HG03103 (cell line): ENCODE measurements around the gene CNOT6L.
"Not testable (repeated sequence)": the region's sequence is repeated elsewhere in the genome, so short reads cannot be mapped to it uniquely, and the experiment has no call there.

Source experiments
- ATAC-seq: cut with Tn5 transposase; IDR thresholded peaks from one replicate; pipeline ENCODE4 v1.9.1; 2021; ENCODE audit warnings: low read depth; ENCODE audit not compliant: unreplicated experiment

The CNOT6L gene

GRCh38 chr4:77783895-77784294 is 35.3 kb downstream of the CNOT6L start:
- no peak for ATAC-seq

DNA sequence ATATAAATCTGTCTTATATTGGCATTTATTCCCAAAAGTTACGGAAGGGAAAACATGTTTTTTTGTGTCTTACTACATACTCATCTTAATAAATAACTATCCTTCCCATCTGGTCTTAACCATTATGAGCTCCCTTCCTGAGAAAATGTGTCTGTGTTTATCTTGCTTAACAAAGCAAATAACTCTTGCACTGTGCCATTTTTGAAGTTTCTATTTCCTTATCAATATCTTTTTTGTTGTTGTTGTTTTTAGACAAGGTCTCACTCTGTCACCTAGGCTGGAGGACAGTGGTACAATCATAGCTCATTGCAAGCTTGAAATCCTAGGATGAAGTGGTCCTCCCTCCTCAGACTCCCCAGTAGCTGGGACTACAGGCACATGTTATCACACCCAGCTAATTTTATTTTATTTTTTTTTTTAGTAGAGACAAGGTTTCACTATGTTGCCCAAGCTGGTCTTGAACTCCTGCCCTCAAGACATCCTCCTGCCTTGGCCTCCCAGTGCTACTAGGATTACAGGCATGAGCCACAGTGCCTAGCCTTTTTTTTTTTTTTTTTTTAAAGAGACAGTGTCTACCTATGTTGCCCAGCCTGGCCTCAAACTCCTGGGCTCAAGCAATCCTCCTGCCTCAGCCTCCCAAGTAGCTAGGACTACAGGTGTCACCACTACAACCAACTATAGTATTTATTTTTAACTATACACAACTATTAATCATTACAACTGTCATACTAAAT is 36.9 kb downstream of the CNOT6L start:
- no peak for ATAC-seq

- not testable (repeated sequence) for ATAC-seq
Measured at GRCh38 chr4:77780762-77781161, 38.4 kb downstream of the CNOT6L start.

GRCh38 chr4:77777135-77777807 is 41.9 kb downstream of the CNOT6L start:
- no peak for ATAC-seq

DNA sequence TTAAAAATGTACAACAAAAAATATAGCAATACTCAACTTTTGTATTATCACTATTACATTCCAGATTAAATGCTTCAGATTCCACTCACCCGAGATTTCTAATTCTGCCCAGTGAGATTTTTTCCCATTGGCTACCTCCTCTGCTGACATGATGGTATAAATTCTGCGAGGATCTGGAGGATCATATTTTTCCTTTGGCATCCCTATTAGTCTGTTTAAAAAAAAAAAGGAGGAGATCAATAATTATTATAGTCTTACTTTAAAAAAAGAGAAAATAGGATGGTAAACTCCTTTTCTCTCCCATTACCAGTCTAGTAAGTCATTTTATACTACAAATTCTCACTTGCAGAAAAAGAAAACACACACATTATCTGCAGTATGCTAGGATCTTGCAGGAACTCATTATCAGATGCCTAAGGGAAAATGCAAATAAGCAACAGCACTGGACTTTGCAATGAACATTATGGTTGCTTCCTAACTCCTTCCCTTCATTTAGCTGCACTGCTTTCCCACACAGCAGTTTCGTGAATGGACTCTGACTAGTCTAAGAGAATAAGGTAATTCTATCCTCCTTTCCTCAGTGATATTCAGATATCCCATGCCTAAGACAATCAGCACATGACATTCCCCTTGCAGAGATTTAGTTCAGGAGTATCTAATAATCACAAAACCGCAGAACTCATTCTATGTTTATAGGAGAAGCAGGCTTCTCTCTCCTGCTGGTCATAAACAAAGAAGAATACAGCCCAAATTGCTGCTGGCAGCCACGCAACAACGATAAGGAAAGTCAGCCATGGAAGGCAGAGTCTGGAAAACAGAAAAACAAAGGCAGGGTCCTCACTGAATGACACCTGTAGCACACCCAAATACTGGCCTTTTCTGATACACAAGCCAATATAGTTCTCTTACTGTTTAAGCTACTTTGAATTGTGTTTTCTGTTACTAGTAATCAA is 42.7 kb downstream of the CNOT6L start:
- no peak for ATAC-seq

GRCh38 chr4:77773101-77773500 is 46.1 kb downstream of the CNOT6L start:
- no peak for ATAC-seq

GRCh38 chr4:77771566-77771965 is 47.6 kb downstream of the CNOT6L start:
- ATAC-seq = no peak

- ATAC-seq = no peak
Measured at GRCh38 chr4:77765720-77766119, 53.4 kb downstream of the CNOT6L start.

DNA sequence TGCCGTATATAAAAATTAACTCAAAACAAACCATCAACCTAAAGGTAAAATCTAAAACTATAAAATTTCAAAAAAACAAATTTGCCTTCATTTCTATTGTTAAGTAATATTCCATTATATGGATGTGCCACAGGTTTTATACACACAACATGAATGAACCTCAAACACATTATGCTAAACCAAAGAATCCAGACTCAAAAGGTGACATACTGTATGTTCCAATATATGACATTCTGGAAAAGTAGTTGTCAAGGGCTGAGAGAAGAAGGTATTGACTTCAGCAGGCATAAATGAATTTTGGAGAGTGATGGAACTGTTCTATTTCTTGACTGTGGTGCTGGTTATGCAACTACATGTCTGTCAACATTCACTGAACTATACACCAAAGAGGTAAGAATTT is 56.6 kb downstream of the CNOT6L start:
- no peak for ATAC-seq

DNA sequence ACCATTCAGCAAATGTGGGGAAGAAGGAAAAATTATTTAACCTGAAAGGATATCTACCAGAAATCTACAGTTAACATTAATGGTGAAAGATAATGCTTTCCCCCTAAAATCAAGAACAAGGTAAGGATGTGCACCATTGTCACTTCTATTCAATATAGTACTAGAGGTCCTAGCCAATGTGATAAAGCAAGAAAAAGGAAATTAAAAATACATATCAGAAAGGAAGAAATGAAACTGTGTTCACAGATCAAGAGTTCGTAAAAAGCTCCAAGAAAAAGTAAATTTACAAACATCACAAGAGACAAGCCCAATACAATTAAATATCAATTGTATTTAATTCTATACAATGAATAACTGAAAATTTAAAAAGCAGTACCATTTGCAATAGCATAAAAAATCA is 57.6 kb downstream of the CNOT6L start:
- no peak for ATAC-seq

DNA sequence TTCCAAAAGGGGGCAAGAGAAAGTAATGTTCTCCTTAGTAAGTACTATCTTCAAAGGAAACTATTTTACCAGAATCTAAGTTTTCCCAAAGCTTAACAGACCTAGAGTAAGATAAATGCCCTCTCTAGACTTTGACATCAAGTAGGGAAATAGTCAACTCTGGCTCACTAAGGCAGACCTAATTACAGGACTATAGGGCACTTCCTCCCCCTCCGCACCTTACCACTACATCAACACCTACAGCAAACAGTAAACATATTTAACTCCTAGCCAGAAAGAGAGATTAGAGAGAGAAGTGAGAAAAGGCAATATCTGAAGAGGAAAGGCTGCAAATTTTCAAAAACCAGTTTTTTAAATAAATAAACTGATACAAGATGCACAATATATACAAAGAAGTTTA is 60.4 kb downstream of the CNOT6L start:
- no peak for ATAC-seq

DNA sequence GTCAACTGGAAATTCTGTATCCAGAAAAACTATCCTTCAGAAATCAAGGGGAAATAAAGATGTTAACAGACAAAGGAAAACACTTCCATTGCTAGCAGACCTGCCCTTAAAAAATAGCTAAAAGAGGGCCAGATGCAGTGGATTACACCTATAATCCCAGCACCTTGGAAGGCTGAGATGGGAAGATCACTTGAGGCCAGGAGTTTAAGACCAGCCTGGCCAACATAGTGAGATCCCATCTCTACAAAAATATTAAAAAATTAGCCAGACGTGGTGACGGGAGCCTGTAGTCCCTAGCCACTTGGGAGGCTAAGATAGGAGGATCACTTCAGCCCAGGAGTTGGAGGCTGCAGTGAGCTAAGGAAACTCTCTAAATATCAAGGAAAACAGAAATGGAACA is 67.4 kb downstream of the CNOT6L start:
- no peak for ATAC-seq

DNA sequence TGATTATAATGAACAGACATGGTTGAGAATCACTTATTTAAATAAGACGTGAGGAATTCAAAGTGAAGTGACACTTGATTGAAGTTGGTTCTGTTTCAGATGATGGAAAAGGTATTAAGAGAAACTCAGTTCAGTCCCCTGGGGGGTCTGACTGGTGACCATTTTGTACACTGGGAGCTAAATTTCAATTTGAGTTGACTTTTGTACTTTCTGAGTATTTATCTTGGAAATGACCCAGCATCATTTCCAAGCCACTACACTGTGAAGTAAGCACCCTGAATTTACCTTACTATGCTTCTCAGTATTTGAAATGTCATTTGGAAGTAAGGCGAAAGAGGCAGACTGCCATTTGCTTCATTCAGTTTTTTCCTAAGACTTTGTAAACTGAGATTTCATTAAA is 73.4 kb downstream of the CNOT6L start:
- ATAC-seq = no peak

DNA sequence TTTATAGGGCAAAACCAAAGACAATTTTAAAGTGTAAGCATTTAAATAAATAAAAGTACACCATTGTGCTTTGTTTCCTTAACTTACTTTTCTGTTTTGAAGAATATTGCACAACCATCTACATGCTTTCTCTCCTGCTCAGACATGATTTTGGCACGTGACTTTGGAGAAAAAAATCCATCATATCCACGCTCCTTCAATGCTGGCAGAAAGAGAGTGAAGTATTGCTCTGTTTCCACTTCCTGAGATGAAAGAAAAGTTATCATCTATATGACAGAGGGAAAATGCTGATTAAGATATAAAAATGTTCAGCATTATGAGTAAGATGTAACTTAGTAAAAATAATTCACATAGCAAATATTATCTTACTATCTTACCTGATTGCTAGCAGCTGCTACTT is 77.1 kb downstream of the CNOT6L start:
- no peak for ATAC-seq

DNA sequence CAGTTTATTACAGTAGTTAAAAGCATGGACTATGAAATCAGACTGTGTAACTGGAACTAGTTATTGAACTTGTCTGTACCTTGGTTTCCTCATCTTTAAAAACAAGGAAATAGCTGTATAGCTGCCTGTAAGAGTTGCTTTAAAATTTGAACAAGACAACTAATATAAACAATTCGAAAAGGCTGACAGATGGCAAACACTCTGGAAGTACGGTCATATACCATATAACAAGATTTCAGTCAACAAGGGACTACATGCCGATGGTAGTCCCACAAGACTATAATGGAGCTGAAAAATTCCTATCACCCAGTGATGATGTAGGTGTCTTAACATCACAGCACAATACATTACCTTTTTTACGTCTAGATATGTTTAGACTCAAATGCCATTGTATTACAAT is 78.7 kb downstream of the CNOT6L start:
- ATAC-seq = no peak

GRCh38 chr4:77734928-77735327 is 84.2 kb downstream of the CNOT6L start:
- ATAC-seq = peak; percentile 82

GRCh38 chr4:77731656-77732055 is 87.5 kb downstream of the CNOT6L start:
- no peak for ATAC-seq

DNA sequence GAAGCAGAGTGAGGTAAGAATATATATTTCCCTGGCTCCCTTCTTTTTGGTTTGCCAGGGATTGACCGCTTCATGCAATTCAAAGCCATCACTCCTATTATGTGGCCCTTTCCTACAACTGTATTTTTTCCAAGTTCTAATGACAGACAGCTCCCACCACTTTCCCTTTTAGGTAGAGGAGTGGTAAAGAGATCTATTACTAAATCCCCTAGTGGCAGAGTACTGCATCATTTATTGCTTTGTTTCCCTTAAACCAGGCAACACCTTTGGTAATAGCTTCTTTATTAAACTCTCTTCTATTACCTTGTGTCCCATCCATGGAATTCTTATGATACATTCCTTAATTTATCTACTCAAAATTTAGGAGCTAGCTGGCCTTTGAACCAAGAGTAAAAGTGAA is 90.7 kb downstream of the CNOT6L start:
- ATAC-seq = no peak

DNA sequence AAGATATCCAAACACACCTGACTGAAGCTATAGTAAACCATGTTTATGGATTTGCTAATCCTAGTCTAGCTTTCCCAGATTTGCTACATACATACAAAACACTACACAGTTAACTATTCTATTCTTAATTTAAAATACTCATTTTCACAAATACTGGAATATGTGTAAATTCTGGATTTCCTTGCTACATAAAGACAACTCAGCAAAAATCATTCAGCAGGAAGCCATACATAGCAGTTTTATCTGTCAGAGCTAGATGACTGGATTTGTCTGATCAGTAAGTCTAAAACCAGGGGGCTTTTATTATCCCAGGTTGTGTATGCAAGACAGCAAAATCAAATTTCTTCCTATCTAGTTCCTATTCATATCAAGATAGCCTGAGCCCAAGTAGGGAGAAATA is 98.1 kb downstream of the CNOT6L start:
- no peak for ATAC-seq

DNA sequence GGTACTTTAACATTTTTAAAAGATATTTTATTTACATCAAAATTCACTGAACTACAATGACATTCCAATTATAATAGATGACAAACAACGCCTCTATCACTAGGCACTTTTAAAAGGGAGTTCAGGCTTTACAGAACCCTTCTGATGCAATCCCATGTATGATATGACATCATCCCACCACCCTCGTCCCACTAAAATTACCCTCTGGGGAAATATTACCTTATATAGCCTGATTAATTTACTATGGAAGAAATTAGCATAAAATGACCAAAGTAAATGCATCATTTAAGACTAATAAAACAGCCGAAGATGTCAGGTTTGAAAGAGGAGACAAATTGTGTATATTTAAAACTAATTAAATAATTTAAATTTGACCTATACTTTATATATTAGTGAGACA is 100.7 kb downstream of the CNOT6L start:
- not testable (repeated sequence) for ATAC-seq
